Endothelial cell of umbilical vein (primary cell): ENCODE data around the gene GABARAPL1.

Experiments used
- EZH2 ChIP-seq: IDR thresholded peaks from 2 replicates; pipeline ENCODE4 v1.6.1; 2012; ENCODE audit warnings: borderline replicate concordance, low read depth, mild to moderate bottlenecking, moderate library complexity, low read length, inconsistent platforms; ENCODE audit not compliant: severe bottlenecking
- FOS ChIP-seq: IDR thresholded peaks from 2 replicates; pipeline ENCODE4 v1.6.1; 2011; ENCODE audit warnings: mild to moderate bottlenecking, low read length, moderate library complexity, borderline replicate concordance; ENCODE audit not compliant: insufficient read depth
- JUN ChIP-seq: IDR thresholded peaks from 2 replicates; pipeline ENCODE4 v1.6.1; 2011; ENCODE audit warnings: borderline replicate concordance, low read depth; ENCODE audit not compliant: insufficient read length, insufficient read depth
- MAX ChIP-seq: IDR thresholded peaks from 2 replicates; pipeline ENCODE4 v1.6.1; 2011; ENCODE audit not compliant: insufficient read depth, insufficient read length
- MYC ChIP-seq: IDR thresholded peaks from one replicate; pipeline ENCODE4 v1.6.1; 2011; ENCODE audit warnings: mild to moderate bottlenecking, low read depth, low read length
- POLR2A ChIP-seq: IDR thresholded peaks from 2 replicates; pipeline ENCODE4 v1.6.1; 2012; ENCODE audit warnings: low read depth, mild to moderate bottlenecking, control low read depth, low read length
- POLR2AphosphoS5 ChIP-seq: IDR thresholded peaks from 2 replicates; pipeline ENCODE4 v1.6.1; 2012; ENCODE audit warnings: low read depth, mild to moderate bottlenecking, control low read depth, low read length, moderate library complexity; ENCODE audit not compliant: insufficient read depth
- TF ChIP-seq, protein P1 (sequence below), 2 donors: IDR thresholded peaks; 1 replicate in 1 of 2; 2 replicates in 1 of 2; pipeline ENCODE4 v1.5.1; 2011; ENCODE audit warnings: low read length in 2 of 2, mild to moderate bottlenecking in 2 of 2, moderate library complexity in 2 of 2, control low read depth in 1 of 2, inconsistent platforms in 1 of 2, low read depth in 1 of 2; ENCODE audit not compliant: insufficient read depth in 1 of 2; ENCODE audit errors: extremely low read depth in 1 of 2

DNA sequence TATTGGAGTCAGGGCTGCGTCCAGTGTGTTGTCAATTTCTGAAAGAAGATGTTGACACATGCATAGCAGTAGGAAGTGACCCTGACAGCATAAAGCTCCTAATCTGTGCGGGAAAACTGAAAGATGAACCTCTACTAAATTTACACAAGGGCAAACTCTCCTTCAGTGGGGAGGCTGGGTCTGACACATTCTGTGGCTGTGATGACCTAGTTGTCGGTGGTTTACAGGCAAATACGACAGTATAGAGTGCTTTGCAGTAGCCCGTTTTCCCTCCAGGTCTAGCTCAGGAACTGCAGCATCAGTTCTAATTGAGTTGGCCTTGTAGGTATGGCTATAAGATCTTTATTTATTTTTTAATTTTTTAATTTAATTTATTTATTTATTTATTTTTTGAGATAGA, 14.8 kb upstream of the GABARAPL1 start:
- TF ChIP-seq, protein P1, sequence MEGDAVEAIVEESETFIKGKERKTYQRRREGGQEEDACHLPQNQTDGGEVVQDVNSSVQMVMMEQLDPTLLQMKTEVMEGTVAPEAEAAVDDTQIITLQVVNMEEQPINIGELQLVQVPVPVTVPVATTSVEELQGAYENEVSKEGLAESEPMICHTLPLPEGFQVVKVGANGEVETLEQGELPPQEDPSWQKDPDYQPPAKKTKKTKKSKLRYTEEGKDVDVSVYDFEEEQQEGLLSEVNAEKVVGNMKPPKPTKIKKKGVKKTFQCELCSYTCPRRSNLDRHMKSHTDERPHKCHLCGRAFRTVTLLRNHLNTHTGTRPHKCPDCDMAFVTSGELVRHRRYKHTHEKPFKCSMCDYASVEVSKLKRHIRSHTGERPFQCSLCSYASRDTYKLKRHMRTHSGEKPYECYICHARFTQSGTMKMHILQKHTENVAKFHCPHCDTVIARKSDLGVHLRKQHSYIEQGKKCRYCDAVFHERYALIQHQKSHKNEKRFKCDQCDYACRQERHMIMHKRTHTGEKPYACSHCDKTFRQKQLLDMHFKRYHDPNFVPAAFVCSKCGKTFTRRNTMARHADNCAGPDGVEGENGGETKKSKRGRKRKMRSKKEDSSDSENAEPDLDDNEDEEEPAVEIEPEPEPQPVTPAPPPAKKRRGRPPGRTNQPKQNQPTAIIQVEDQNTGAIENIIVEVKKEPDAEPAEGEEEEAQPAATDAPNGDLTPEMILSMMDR (IDR thresholded peaks at IDR 0.05; ENCODE audit: extremely low read depth in 1 of 2, insufficient read depth in 1 of 2, low read depth in 1 of 2, low read length in 2 of 2), result no peak
- TF ChIP-seq FOS (no peak), EZH2 (no peak), POLR2A (no peak), MYC (no peak), POLR2AphosphoS5 (no peak), JUN (no peak), MAX (no peak)
